ENCODE data around the gene WWTR1.

GRCh38 chr3:149587383-149587782, 70.4 kb downstream of the WWTR1 start:
- TF ChIP-seq CTCF (conservative IDR thresholded peaks at IDR 0.05; ENCODE audit: low read depth, low read length) (no peak), EZH2 (IDR thresholded peaks at IDR 0.05; ENCODE audit: low read length, unreplicated experiment) (no peak)

All from PC-3 (cell line).